ENCODE results near the gene ANKRD39. TPM values are rescaled to one million over a fixed set of nuclear protein-coding genes. Genes with fewer than 3 reads are reported as not detected.

The ANKRD39 gene
- total and polyA plus RNA-seq, 2 donors (not counting 1 experiment from before 2014, with no cell fraction given), result 5.3 to 5.8 TPM

DNA sequence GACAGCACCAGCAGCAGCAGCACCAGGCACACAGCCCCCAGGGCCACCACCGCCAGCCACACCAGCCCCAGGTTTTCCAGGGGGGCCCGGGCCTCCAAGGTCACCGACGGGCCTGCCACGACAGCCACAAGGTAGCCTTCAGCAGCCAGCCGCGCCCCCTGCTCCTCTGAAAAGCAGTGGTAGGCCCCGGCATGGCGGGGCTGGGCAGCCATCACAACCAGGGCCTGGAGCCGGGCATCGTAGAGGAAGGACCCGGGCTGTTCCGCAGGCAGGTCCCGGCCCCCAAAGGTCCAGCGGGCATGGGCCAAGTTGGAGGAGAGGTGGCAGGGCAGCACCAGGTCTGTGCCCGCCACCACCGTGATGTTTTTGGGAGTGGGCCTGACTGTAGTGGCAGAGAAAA, 3.3 kb upstream of the ANKRD39 start:
- no peak for TF ChIP-seq EZH2 (IDR thresholded peaks at IDR 0.05; ENCODE audit: low read length, missing control alignments)
- TF ChIP-seq, protein P1, sequence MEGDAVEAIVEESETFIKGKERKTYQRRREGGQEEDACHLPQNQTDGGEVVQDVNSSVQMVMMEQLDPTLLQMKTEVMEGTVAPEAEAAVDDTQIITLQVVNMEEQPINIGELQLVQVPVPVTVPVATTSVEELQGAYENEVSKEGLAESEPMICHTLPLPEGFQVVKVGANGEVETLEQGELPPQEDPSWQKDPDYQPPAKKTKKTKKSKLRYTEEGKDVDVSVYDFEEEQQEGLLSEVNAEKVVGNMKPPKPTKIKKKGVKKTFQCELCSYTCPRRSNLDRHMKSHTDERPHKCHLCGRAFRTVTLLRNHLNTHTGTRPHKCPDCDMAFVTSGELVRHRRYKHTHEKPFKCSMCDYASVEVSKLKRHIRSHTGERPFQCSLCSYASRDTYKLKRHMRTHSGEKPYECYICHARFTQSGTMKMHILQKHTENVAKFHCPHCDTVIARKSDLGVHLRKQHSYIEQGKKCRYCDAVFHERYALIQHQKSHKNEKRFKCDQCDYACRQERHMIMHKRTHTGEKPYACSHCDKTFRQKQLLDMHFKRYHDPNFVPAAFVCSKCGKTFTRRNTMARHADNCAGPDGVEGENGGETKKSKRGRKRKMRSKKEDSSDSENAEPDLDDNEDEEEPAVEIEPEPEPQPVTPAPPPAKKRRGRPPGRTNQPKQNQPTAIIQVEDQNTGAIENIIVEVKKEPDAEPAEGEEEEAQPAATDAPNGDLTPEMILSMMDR (conservative IDR thresholded peaks at IDR 0.05 in 1 of 2, IDR thresholded peaks at IDR 0.05 in 1 of 2; ENCODE audit: low read depth in 1 of 2, low read length in 2 of 2), result no peak
- H3K27me3 ChIP-seq (ENCODE audit: control insufficient read depth, insufficient read depth, low read length), result no peaks in the 10 kb centered on the region
- H2AFZ ChIP-seq (ENCODE audit: low read length), result no peak overlapping the region
- no peaks in the 10 kb centered on the region for H4K20me1 ChIP-seq (ENCODE audit: control insufficient read depth, extremely low read depth, insufficient read depth, low read length)
- peaks cover 39% of the 10 kb centered on the region for H3K36me3 ChIP-seq (ENCODE audit: control insufficient read depth, insufficient read depth, low read length)
- H3K4me1 ChIP-seq (ENCODE audit: control insufficient read depth, extremely low read depth, insufficient read depth, low read length), result peaks cover 12% of the 10 kb centered on the region
- H3K9ac ChIP-seq (ENCODE audit: insufficient read depth, low read length), result no peak overlapping the region
- no peaks in the 10 kb centered on the region for H3K9me3 ChIP-seq (ENCODE audit: control insufficient read depth, insufficient read depth, low read depth, low read length)
- no peak overlapping the region for H3K27ac ChIP-seq (ENCODE audit: insufficient read depth, low read length)
- H3K4me3 ChIP-seq (replicated peaks in 1 of 4; ENCODE audit: control extremely low read depth in 1 of 4, insufficient read depth in 1 of 4, low read depth in 3 of 4, low read length in 4 of 4), result no peak overlapping the region
- DNase-seq (ENCODE audit: low read depth in 2 of 2), result no peak
- peaks cover 13% of the 10 kb centered on the region for H3K79me2 ChIP-seq (ENCODE audit: control insufficient read depth, insufficient read depth, low read length)
- no peak overlapping the region for H3K4me2 ChIP-seq (ENCODE audit: extremely low read depth, insufficient read depth, low read length)

DNA sequence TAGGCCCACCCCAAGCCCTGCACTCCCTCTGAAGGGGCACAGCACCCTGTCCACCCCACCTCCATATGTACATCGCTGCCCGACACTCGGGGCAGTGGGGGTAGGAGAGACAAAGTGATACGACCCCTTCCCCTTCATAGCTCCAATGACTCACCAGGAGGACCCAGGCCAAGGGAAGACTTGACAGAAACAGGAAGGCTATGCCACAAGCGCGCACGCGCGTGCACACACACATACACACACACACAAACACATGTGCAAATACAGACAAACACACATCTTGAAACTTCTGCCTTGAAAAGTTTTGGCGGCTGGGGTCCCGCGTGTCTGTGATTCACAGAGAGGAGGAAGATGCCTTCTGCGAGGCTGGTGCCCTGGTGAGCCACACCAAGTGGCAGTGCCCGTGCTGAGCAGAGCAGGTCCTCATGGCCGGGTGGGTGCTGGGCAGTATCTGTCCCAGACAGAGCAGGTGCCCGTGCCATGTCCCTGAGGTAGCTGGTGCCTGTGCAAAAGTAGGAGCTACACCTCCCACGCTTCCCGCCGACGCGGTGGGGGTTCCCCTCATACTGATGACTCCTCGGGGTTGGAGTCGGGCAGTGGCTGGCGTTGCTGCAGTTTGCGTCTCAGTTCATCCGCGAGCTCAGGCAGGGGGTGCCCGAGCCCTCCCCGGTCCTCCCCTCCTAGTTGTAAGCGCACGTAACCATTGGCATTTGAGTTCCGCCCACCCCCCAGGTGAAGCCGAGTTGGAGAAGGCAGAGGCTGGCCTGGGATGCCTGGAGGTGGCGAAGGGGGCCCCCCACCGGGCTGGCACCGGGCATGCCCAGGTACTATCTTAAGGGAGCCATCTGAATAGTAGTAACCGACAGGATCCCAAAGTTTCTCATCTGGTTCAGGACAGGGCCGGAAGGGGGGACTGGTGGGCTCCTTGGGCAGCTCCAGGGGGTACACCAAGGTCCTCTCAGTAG, 2.5 kb upstream of the ANKRD39 start:
- H3K27me3 ChIP-seq (ENCODE audit: control insufficient read depth, insufficient read depth, low read length), result no peaks in the 10 kb centered on the region
- no peak overlapping the region for H2AFZ ChIP-seq (ENCODE audit: low read length)
- H3K4me2 ChIP-seq (ENCODE audit: extremely low read depth, insufficient read depth, low read length), result no peak overlapping the region
- no peak overlapping the region for H3K27ac ChIP-seq (ENCODE audit: insufficient read depth, low read length)
- H3K4me1 ChIP-seq (ENCODE audit: control insufficient read depth, extremely low read depth, insufficient read depth, low read length), result peaks cover 11% of the 10 kb centered on the region
- peaks cover 6% of the 10 kb centered on the region for H3K79me2 ChIP-seq (ENCODE audit: control insufficient read depth, insufficient read depth, low read length)
- H3K9ac ChIP-seq (ENCODE audit: insufficient read depth, low read length), result no peak overlapping the region
- peak in 1 of 2 donors; percentile 17 for DNase-seq (ENCODE audit: low read depth in 2 of 2)
- H3K9me3 ChIP-seq (ENCODE audit: control insufficient read depth, insufficient read depth, low read depth, low read length), result no peaks in the 10 kb centered on the region
- TF ChIP-seq, protein P1 (conservative IDR thresholded peaks at IDR 0.05 in 1 of 2, IDR thresholded peaks at IDR 0.05 in 1 of 2; ENCODE audit: low read depth in 1 of 2, low read length in 2 of 2), result no peak
- no peak for TF ChIP-seq EZH2 (IDR thresholded peaks at IDR 0.05; ENCODE audit: low read length, missing control alignments)
- no peaks in the 10 kb centered on the region for H4K20me1 ChIP-seq (ENCODE audit: control insufficient read depth, extremely low read depth, insufficient read depth, low read length)
- peaks cover 36% of the 10 kb centered on the region for H3K36me3 ChIP-seq (ENCODE audit: control insufficient read depth, insufficient read depth, low read length)
- H3K4me3 ChIP-seq (replicated peaks in 1 of 4; ENCODE audit: control extremely low read depth in 1 of 4, insufficient read depth in 1 of 4, low read depth in 3 of 4, low read length in 4 of 4), result no peak overlapping the region

DNA sequence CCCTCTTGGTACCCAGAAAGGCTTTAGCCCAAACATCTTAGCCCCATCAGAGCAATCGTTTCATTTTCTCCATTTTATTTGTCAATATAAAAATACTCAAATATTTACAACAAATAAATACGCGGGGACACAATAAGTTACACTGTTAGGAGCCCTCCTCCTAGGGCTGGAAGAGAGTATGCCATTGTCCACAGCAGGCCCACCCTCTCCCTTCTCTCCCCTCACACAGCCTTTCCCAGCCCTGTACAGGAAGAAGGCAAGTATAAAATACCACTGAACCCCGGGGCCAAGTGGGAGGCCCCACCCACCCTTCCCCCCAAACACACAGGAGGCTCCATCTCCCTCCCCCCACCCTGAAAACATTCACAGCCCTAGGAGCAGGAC, 1.9 kb upstream of the ANKRD39 start:
- DNase-seq (ENCODE audit: low read depth in 2 of 2), result no peak
- Histone ChIP-seq H3K9ac (ENCODE audit: insufficient read depth, low read length) (no peak overlapping the region), H3K36me3 (ENCODE audit: control insufficient read depth, insufficient read depth, low read length) (peaks cover 31% of the 10 kb centered on the region), H4K20me1 (ENCODE audit: control insufficient read depth, extremely low read depth, insufficient read depth, low read length) (no peaks in the 10 kb centered on the region), H3K27ac (ENCODE audit: insufficient read depth, low read length) (no peak overlapping the region), H3K4me3 (replicated peaks in 1 of 4; ENCODE audit: control extremely low read depth in 1 of 4, insufficient read depth in 1 of 4, low read depth in 3 of 4, low read length in 4 of 4) (no peak overlapping the region), H3K4me2 (ENCODE audit: extremely low read depth, insufficient read depth, low read length) (no peak overlapping the region), H3K9me3 (ENCODE audit: control insufficient read depth, insufficient read depth, low read depth, low read length) (no peaks in the 10 kb centered on the region), H2AFZ (ENCODE audit: low read length) (no peak overlapping the region), H3K79me2 (ENCODE audit: control insufficient read depth, insufficient read depth, low read length) (peaks cover 6% of the 10 kb centered on the region), H3K4me1 (ENCODE audit: control insufficient read depth, extremely low read depth, insufficient read depth, low read length) (peaks cover 9% of the 10 kb centered on the region), H3K27me3 (ENCODE audit: control insufficient read depth, insufficient read depth, low read length) (no peaks in the 10 kb centered on the region)
- TF ChIP-seq, protein P1 (conservative IDR thresholded peaks at IDR 0.05 in 1 of 2, IDR thresholded peaks at IDR 0.05 in 1 of 2; ENCODE audit: low read depth in 1 of 2, low read length in 2 of 2), result no peak
- no peak for TF ChIP-seq EZH2 (IDR thresholded peaks at IDR 0.05; ENCODE audit: low read length, missing control alignments)

All from fibroblast of lung (primary cell).